SKM-1 (cell line): Measurements from ENCODE around the gene PITPNM3.

Experiments used
- DNase-seq: peaks from one replicate; lab custom pipeline; 2025; ENCODE audit not compliant: unreplicated experiment; lab: John Stamatoyannopoulos, UW

The PITPNM3 gene

GRCh38 chr17:6480303-6480675 lies 76.1 kb downstream of the PITPNM3 start:
- DNase-seq = no peak

DNA sequence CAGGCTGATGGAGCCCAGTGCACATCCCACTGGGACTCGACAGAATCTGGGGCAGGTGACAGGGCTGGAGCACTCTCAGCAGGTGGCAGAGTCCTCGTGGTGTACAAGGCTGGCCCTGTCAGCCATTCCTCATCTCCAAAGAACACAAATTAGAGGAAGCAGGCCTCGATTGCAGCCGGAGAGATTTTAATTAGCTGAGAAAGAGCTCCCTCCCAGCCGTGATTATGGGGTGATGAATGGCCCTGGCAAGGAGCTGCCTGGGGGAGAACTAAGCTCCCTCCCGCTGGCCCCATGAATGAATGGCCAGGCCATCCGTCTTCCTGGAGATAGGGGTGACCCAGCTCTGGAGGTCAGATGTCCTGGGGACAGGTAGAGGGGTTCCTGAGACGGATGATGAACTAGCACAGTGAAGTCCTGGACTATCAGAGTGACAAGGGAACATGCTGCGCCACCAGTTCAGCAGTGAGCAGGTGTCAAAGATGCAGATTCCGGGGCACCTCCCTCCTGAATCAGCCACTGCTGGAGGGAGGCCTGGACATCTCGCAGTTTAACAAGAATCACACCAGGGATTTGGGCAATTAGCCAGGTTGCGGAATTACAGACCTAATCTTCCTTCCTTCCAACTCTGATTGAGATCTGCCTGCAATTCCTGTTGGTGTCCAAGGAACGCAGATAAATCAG lies 76.6 kb downstream of the PITPNM3 start:
- DNase-seq = no peak

DNA sequence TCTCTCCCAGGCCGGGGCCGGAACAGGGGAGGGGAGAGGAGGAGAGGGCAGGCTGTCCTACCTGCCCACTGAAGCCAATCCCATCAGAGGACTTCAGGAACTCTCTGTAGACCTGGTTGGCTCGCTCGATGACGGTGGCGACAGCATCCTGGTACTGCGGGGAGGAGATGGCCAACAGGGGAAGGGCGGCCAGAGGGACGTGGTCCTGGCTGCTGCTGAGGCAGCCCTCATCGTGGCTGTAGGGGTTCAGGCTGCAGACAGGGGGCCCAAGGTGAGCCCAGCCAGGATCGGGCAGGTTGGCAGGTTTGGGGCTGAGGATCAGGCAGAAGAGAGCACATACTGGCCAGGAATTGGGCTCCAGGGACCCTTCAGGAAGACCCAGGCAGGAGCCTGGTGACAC lies 77.9 kb downstream of the PITPNM3 start:
- no peak for DNase-seq

GRCh38 chr17:6477831-6478383 lies 78.4 kb downstream of the PITPNM3 start:
- DNase-seq = no peak

- DNase-seq = no peak
Observed at GRCh38 chr17:6476810-6477179, 79.6 kb downstream of the PITPNM3 start.

- DNase-seq = no peak
Observed at GRCh38 chr17:6476076-6476809, 80.1 kb downstream of the PITPNM3 start.

DNA sequence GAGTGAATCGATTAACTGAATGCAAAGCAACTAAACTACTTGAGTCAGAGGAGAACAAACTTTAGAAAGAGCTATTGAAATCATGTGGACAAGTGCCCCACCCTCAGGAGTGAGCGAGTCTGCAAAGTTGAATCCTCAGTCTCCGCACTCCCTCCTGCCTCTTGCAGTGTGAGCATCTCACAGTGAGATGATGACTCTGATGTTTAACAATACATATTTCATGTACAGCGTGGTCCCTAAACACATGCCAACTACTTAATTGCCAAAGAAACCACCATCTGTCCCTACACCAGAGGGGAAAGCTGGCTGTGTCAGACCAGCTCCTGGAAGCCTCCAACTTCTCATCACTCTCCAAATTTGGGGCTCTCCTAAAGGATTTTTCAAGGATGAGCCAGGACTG lies 80.9 kb downstream of the PITPNM3 start:
- DNase-seq = no peak

DNA sequence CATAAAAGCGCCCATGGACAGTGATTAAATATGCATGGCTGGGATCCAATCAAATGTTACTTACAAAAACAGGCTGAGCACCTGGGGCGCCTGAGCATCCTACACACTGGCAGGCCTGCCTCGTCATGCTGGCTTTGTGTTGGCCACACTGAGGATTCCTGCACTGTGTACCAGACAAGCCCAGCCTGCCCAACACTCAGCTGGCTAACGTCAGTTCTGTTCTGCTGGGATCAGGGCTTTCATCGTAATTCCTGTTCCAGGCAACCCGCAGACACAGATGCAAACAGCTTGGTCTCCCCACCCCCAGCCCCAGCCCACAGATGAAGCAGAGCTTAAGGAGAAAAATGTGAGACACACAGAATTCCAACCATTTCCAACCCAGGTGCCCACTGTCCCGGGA lies 81.4 kb downstream of the PITPNM3 start:
- DNase-seq = no peak

- DNase-seq = no peak
Observed at GRCh38 chr17:6474376-6474775, 82.0 kb downstream of the PITPNM3 start.

- no peak for DNase-seq
Observed at GRCh38 chr17:6473128-6473767, 83.1 kb downstream of the PITPNM3 start.

DNA sequence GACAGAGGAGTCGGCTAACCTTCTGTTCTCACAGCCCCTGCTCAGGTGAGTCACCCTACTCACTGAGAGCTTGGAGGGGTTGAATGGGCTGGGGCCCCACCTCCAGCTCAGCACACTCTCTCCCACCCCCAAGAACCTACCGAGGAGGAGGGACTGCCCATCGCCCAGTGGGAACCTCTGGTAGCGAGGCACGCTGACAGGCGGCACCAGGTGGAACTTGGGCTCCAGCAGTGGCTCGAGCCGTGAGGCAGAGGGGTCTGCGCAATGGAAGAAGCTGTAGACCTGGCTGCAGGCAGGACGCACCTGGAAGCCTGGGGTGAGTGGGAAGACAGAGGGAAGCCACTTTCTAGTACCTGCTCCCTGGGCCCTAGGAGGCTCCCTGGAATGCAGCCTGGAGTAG lies 83.8 kb downstream of the PITPNM3 start:
- DNase-seq = no peak

DNA sequence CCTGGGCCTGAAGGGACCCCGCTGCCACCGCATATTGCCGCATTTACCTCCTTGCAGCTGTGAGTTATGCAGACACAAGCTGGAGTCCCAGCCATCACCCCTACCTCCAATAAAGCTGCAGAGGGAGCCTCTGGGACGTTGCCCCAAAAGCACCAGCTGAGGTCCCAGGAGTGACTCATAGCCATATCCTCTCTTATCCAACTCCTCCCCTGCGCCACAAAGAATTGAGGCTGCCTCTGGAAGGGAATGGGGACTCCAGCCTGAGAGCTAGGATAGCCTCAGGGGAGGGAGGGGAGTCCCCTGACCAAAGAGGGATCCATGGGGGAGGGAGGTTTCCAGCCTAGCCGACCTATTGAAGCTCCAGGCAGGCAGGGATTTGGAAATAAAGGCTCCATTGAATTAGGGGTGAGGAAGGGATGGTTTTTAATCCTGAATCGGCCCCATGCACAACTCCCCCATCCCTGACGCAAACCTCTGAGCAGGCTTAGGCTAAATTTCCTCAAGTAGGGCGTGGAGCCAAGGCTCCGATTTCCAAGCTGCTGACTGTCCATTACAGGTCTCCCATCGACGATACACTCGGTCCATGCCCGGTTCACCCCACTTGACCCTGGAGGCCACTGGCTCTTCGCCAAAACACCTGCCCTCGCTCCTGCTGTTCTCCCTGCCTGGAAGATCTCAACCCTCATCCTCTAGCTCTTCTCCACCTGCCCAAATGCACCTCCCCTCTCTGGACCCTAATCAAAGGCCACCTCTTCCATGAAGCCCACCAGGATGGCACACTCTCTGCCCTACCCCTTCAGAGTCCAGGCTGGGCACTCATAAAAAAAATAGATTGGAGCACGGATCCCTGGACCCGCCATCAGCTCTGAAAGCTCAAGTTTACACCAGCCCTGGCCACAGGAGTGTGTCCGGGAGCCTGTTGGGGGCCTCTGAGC lies 84.6 kb downstream of the PITPNM3 start:
- no peak for DNase-seq

- no peak for DNase-seq
Observed at GRCh38 chr17:6470751-6471521, 85.4 kb downstream of the PITPNM3 start.

DNA sequence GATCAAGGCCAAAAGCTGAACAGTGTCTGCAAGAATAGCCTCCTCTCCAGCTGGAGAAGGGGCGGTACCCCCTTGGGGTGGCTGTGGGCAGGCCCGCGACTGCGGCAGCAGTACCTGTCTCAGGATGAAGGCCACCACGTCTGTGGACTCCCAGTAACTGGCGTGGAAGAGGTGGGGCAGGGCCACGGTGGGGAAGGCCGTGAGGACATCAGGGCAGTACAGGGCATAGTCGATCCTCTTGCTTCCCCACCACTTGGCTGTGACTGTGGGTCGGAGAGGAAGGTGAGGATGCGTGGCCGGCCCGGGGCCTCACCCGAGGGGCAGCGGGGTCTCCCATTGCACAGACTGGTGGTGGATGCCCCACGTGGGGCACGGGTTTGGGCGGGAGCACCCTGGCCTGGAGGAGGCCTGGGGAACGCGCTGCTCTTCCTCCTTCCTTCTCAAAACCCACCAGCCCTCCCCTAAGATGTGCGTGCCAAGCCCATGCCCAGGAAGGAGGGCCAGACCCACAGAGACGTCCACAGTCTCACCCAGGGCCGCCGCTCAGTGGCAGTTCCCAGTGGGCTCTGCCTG lies 86.1 kb downstream of the PITPNM3 start:
- DNase-seq = no peak

- DNase-seq = no peak
Observed at GRCh38 chr17:6468051-6468790, 88.1 kb downstream of the PITPNM3 start.

- DNase-seq = no peak
Observed at GRCh38 chr17:6467567-6467966, 88.8 kb downstream of the PITPNM3 start.

DNA sequence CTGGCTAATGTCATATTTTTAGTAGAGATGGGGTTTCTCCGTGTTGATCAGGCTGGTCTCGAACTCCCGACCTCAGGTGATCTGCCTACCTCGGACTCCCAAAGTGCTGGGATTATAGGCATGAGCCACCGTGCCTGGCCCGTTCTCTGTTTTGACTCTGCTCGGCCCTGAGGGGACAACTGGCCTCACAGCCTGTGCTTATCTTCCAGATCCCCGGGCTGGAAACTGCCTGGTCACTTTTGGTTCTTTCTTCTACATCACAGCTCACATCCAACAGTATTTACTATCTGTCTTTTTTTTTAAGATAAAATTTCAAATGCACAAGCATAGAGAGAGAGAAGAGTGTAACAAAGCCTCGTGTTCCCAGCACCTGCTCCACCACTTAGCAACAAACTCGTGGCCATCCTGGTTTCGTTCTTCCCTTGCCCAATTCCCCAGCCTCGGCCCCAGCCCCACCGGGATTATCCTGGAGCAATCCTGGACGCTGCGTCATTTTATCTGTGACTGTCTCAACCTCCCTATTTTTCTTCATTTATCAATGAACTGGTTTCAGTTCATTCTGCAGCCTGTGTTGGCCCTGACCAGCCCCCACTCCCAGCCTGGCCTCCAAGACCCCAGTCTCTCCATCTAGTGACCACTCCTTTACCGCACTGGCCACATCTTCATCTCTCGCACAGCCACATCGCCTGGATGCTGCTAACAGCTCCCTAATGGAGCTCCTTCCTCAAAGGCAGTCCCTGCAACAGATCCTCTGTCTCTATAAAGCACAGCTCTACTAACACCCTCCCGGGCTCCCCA lies 91.0 kb downstream of the PITPNM3 start:
- DNase-seq = no peak

GRCh38 chr17:6464446-6465041 lies 91.8 kb downstream of the PITPNM3 start:
- no peak for DNase-seq
